Measurements from ENCODE around the gene AMPH. TPM values are rescaled to one million over a fixed set of nuclear protein-coding genes. Genes with fewer than 3 reads are reported as not detected.
A peak's percentile ranks its signal among the peaks of the same experiment; 100 is the strongest.

The AMPH gene
- total and polyA plus RNA-seq, 2 donors (not counting 1 experiment from before 2014, with no cell fraction given), result 2.4 to 3.6 TPM

DNA sequence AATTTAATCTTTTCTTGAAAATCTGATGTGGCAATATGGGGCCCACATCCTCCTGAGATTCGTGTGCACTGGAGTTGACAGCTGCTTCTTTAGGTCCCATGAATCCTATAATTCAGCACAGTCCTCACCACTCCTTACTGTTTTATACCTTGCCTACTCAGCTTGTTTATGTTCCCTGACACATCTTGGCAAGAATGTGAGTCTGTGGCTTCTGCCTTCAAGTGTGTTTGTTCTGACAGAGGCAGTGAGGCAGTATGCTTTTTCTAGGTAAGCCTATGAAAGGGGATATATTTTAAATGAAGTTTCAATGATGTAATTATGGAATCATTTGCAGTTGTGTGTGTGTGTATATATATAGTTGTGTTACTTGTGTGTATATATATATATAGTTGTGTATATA is 106.4 kb downstream of the AMPH start:
- Histone ChIP-seq H3K27me3 (ENCODE audit: control insufficient read depth, insufficient read depth, low read length) (no peaks in the 10 kb centered on the region), H3K4me2 (ENCODE audit: extremely low read depth, insufficient read depth, low read length) (no peak overlapping the region), H3K9ac (ENCODE audit: insufficient read depth, low read length) (no peak overlapping the region), H4K20me1 (ENCODE audit: control insufficient read depth, extremely low read depth, insufficient read depth, low read length) (no peaks in the 10 kb centered on the region), H2AFZ (ENCODE audit: low read length) (no peak overlapping the region), H3K4me3 (replicated peaks in 1 of 4; ENCODE audit: control extremely low read depth in 1 of 4, insufficient read depth in 1 of 4, low read depth in 3 of 4, low read length in 4 of 4) (no peak overlapping the region), H3K36me3 (ENCODE audit: control insufficient read depth, insufficient read depth, low read length) (no peaks in the 10 kb centered on the region), H3K27ac (ENCODE audit: insufficient read depth, low read length) (no peak overlapping the region), H3K79me2 (ENCODE audit: control insufficient read depth, insufficient read depth, low read length) (no peaks in the 10 kb centered on the region), H3K9me3 (ENCODE audit: control insufficient read depth, insufficient read depth, low read depth, low read length) (no peaks in the 10 kb centered on the region), H3K4me1 (ENCODE audit: control insufficient read depth, extremely low read depth, insufficient read depth, low read length) (no peaks in the 10 kb centered on the region)
- TF ChIP-seq EZH2 (IDR thresholded peaks at IDR 0.05; ENCODE audit: low read length, missing control alignments), result no peak
- TF ChIP-seq, protein P1, sequence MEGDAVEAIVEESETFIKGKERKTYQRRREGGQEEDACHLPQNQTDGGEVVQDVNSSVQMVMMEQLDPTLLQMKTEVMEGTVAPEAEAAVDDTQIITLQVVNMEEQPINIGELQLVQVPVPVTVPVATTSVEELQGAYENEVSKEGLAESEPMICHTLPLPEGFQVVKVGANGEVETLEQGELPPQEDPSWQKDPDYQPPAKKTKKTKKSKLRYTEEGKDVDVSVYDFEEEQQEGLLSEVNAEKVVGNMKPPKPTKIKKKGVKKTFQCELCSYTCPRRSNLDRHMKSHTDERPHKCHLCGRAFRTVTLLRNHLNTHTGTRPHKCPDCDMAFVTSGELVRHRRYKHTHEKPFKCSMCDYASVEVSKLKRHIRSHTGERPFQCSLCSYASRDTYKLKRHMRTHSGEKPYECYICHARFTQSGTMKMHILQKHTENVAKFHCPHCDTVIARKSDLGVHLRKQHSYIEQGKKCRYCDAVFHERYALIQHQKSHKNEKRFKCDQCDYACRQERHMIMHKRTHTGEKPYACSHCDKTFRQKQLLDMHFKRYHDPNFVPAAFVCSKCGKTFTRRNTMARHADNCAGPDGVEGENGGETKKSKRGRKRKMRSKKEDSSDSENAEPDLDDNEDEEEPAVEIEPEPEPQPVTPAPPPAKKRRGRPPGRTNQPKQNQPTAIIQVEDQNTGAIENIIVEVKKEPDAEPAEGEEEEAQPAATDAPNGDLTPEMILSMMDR (conservative IDR thresholded peaks at IDR 0.05 in 1 of 2, IDR thresholded peaks at IDR 0.05 in 1 of 2; ENCODE audit: low read depth in 1 of 2, low read length in 2 of 2), result no peak
- DNase-seq (ENCODE audit: low read depth in 2 of 2), result peak in 1 of 2 donors; percentile 31

DNA sequence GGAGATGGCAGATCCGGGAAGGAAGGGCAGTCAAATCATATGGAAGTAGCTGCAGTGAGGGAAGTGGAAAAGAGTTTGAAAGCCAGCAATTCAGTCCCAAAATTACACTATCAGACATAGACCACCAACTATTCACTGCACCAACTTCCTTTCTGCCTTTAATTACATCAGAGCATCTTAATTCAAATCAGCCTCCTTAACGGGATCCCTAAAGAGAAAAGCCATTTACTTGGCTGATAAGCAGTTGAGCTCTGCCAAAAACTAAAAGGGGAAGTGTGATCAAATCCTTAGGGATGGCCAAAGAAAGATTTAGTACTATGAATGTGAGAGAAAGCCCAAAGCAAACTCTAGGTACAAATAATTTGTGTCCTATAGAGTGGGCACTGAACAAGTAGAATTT is 110.4 kb downstream of the AMPH start:
- Histone ChIP-seq H2AFZ (ENCODE audit: low read length) (no peak overlapping the region), H3K27me3 (ENCODE audit: control insufficient read depth, insufficient read depth, low read length) (no peaks in the 10 kb centered on the region), H3K36me3 (ENCODE audit: control insufficient read depth, insufficient read depth, low read length) (no peaks in the 10 kb centered on the region), H3K27ac (ENCODE audit: insufficient read depth, low read length) (no peak overlapping the region), H3K4me1 (ENCODE audit: control insufficient read depth, extremely low read depth, insufficient read depth, low read length) (no peaks in the 10 kb centered on the region), H3K4me2 (ENCODE audit: extremely low read depth, insufficient read depth, low read length) (no peak overlapping the region), H3K9ac (ENCODE audit: insufficient read depth, low read length) (no peak overlapping the region), H3K9me3 (ENCODE audit: control insufficient read depth, insufficient read depth, low read depth, low read length) (no peaks in the 10 kb centered on the region), H3K4me3 (replicated peaks in 1 of 4; ENCODE audit: control extremely low read depth in 1 of 4, insufficient read depth in 1 of 4, low read depth in 3 of 4, low read length in 4 of 4) (no peak overlapping the region), H4K20me1 (ENCODE audit: control insufficient read depth, extremely low read depth, insufficient read depth, low read length) (no peaks in the 10 kb centered on the region), H3K79me2 (ENCODE audit: control insufficient read depth, insufficient read depth, low read length) (no peaks in the 10 kb centered on the region)
- DNase-seq (ENCODE audit: low read depth in 2 of 2), result no peak
- no peak for TF ChIP-seq EZH2 (IDR thresholded peaks at IDR 0.05; ENCODE audit: low read length, missing control alignments)
- TF ChIP-seq, protein P1 (conservative IDR thresholded peaks at IDR 0.05 in 1 of 2, IDR thresholded peaks at IDR 0.05 in 1 of 2; ENCODE audit: low read depth in 1 of 2, low read length in 2 of 2), result no peak

DNA sequence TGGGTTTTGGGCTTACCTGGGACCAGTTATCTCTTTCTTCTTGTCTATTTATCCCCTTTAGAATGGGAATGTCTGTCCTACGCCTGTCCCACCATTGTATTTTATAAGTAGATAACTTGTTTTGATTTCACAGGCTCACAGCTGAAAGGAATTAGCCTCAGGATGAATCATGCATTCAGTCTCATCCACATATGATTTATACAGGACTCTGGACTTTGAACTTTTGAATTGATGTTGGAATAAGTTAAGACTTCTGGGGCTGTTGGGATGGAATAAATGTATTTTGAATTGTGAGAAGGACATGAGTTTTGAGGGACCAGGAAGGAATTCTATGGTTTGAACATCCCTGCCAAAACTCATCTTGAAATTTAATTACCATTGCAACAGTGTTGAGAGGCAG is 112.6 kb downstream of the AMPH start:
- Histone ChIP-seq H3K27me3 (ENCODE audit: control insufficient read depth, insufficient read depth, low read length) (no peaks in the 10 kb centered on the region), H3K4me3 (replicated peaks in 1 of 4; ENCODE audit: control extremely low read depth in 1 of 4, insufficient read depth in 1 of 4, low read depth in 3 of 4, low read length in 4 of 4) (no peak overlapping the region), H2AFZ (ENCODE audit: low read length) (no peak overlapping the region), H3K4me1 (ENCODE audit: control insufficient read depth, extremely low read depth, insufficient read depth, low read length) (no peaks in the 10 kb centered on the region), H3K36me3 (ENCODE audit: control insufficient read depth, insufficient read depth, low read length) (no peaks in the 10 kb centered on the region), H3K9me3 (ENCODE audit: control insufficient read depth, insufficient read depth, low read depth, low read length) (no peaks in the 10 kb centered on the region), H3K79me2 (ENCODE audit: control insufficient read depth, insufficient read depth, low read length) (no peaks in the 10 kb centered on the region), H4K20me1 (ENCODE audit: control insufficient read depth, extremely low read depth, insufficient read depth, low read length) (no peaks in the 10 kb centered on the region), H3K4me2 (ENCODE audit: extremely low read depth, insufficient read depth, low read length) (no peak overlapping the region), H3K9ac (ENCODE audit: insufficient read depth, low read length) (no peak overlapping the region), H3K27ac (ENCODE audit: insufficient read depth, low read length) (no peak overlapping the region)
- peak in 1 of 2 donors; percentile 12 for DNase-seq (ENCODE audit: low read depth in 2 of 2)
- TF ChIP-seq, protein P1 (conservative IDR thresholded peaks at IDR 0.05 in 1 of 2, IDR thresholded peaks at IDR 0.05 in 1 of 2; ENCODE audit: low read depth in 1 of 2, low read length in 2 of 2), result no peak
- no peak for TF ChIP-seq EZH2 (IDR thresholded peaks at IDR 0.05; ENCODE audit: low read length, missing control alignments)
